Upper lobe of left lung (tissue), 6 donors: Measurements from ENCODE around the gene KRI1. TPM values are rescaled to one million over a fixed set of nuclear protein-coding genes. Genes with fewer than 3 reads are reported as not detected.

ENCODE experiments used
- ATAC-seq, 2 donors: fragments of 200-7000 bp; cut with Tn5 transposase; one replicate each; pipeline ENCODE4 v1.9.1; 2022; ENCODE audit warnings: mild to moderate bottlenecking in 2 of 2, moderate library complexity in 2 of 2; ENCODE audit not compliant: low FRiP score in 2 of 2
- DNase-seq, 2 donors: peaks; one replicate each; pipeline ENCODE4 v3.0.0-alpha.2; 2019 to 2020
- H3K27ac ChIP-seq, 4 donors: fragments of 200-600 bp; sonication (generic); one replicate each; pipeline ENCODE4 v1.5.1; 2016 to 2019
- H3K27me3 ChIP-seq, 4 donors: fragments of 200-600 bp; sonication (generic); one replicate each; pipeline ENCODE4 v1.5.1; 2017 to 2019
- H3K36me3 ChIP-seq, 4 donors: fragments of 200-600 bp; sonication (generic); one replicate each; pipeline ENCODE4 v1.5.1; 2016 to 2019
- H3K4me1 ChIP-seq, 4 donors: fragments of 200-600 bp; sonication (generic); one replicate each; pipeline ENCODE4 v1.5.1; 2018 to 2019
- H3K4me3 ChIP-seq, 4 donors: fragments of 200-600 bp; sonication (generic); one replicate each; pipeline ENCODE4 v1.5.1; 2017 to 2019; ENCODE audit warnings: mild to moderate bottlenecking in 2 of 4, moderate library complexity in 1 of 4
- H3K9me3 ChIP-seq, 4 donors: fragments of 200-600 bp; sonication (generic); one replicate each; pipeline ENCODE4 v1.5.1; 2018 to 2019
- CTCF ChIP-seq, 6 experiments: fragments of 450-650 bp in 4 of 6; fragments of 200-600 bp in 2 of 6; sonication (generic) in 2 of 6; IDR thresholded peaks; one replicate each; pipeline ENCODE4 v1.5.1; 2016 to 2019; ENCODE audit warnings: antibody characterized with exemption in 6 of 6
- EP300 ChIP-seq, 4 donors: sonication (generic); formaldehyde crosslinking; IDR thresholded peaks; one replicate each; pipeline ENCODE4 v1.5.1; 2017; ENCODE audit warnings: antibody characterized with exemption in 4 of 4, control low read depth in 2 of 4
- POLR2A ChIP-seq, 4 donors: fragments of 450-650 bp; IDR thresholded peaks; one replicate each; pipeline ENCODE4 v1.5.1; 2016 to 2017; ENCODE audit warnings: antibody characterized with exemption in 4 of 4, mild to moderate bottlenecking in 2 of 4
- POLR2AphosphoS5 ChIP-seq, 2 donors: sonication (generic); formaldehyde crosslinking; IDR thresholded peaks; one replicate each; pipeline ENCODE4 v1.5.1; 2017; ENCODE audit warnings: antibody characterized with exemption in 2 of 2
- WGBS, 2 donors: methylation state at CpG; one replicate each; pipeline ENCODE4 v1.1.5; 2017 to 2018; 5-methylcytosine and 5-hydroxymethylcytosine counted together
- total RNA-seq, 6 donors: library from RNA; depleted of rRNA in 4 of 6; stranded (reverse); fragments of >200 nt in 4 of 6; gene quantifications; one replicate each; pipeline versions ENCODE4 v1.1.0 to v1.2.1, GENCODE V29; 2016 to 2021
- donor health status: DM: no; HTN: no; CAD: no; lungs with moderate emphysema.
- donor health status: DM: no; HTN: yes; CAD: no; lungs with severe emphysema.

The KRI1 gene
- total RNA-seq, 6 donors from 2014 or later, result 13.1 to 74.4 (median 24.5) TPM

- 9 to 24% methylated on average over 28 to 46 of the region's 107 CpGs for WGBS, 2 donors
- peaks cover 17 to 44% (median 24%) of the 10 kb centered on the region in 4 donors for H3K4me1 ChIP-seq
- DNase-seq (peak in 1 of 2 donors; percentile 84), ATAC-seq (no peak)
- H3K9me3 ChIP-seq, result no peaks in the 10 kb centered on the region
- H3K36me3 ChIP-seq, result no peaks in the 10 kb centered on the region
- peaks cover 3 to 49% (median 29%) of the 10 kb centered on the region in 4 donors for H3K27me3 ChIP-seq
- peak overlapping the region in 1 of 4 donors; percentile 1 for H3K4me3 ChIP-seq
- no peak overlapping the region for H3K27ac ChIP-seq
- TF ChIP-seq CTCF (IDR thresholded peaks at IDR 0.05), result peak in 1 of 6 experiments; percentile 35
- TF ChIP-seq POLR2A (IDR thresholded peaks at IDR 0.05), result no peak
Measured at GRCh38 chr19:10514211-10515145, 51.3 kb downstream of the KRI1 start.

GRCh38 chr19:10513223-10513622 is 52.6 kb downstream of the KRI1 start:
- H3K9me3 ChIP-seq, result no peaks in the 10 kb centered on the region
- 79 to 85% methylated on average over 7 of the region's 7 CpGs for WGBS, 2 donors
- peaks cover 14 to 35% (median 19%) of the 10 kb centered on the region in 4 donors for H3K4me1 ChIP-seq
- TF ChIP-seq POLR2A (IDR thresholded peaks at IDR 0.05) (no peak), POLR2AphosphoS5 (IDR thresholded peaks at IDR 0.05) (no peak), CTCF (IDR thresholded peaks at IDR 0.05) (no peak), EP300 (IDR thresholded peaks at IDR 0.05) (no peak)
- H3K27ac ChIP-seq, result no peak overlapping the region
- DNase-seq, result no peak
- no peak for ATAC-seq
- peaks cover 3 to 40% (median 24%) of the 10 kb centered on the region in 4 donors for H3K27me3 ChIP-seq
- H3K36me3 ChIP-seq, result no peaks in the 10 kb centered on the region
- no peak overlapping the region for H3K4me3 ChIP-seq

- Histone ChIP-seq H3K9me3 (no peaks in the 10 kb centered on the region), H3K27me3 (peaks cover 0 to 25% (median 14%) of the 10 kb centered on the region in 4 donors), H3K36me3 (no peaks in the 10 kb centered on the region), H3K4me3 (no peak overlapping the region), H3K4me1 (peaks cover 4 to 21% (median 5%) of the 10 kb centered on the region in 4 donors), H3K27ac (no peak overlapping the region)
- 3 to 9% methylated on average over 7 to 12 of the region's 15 CpGs for WGBS, 2 donors
- TF ChIP-seq EP300 (IDR thresholded peaks at IDR 0.05) (no peak), POLR2AphosphoS5 (IDR thresholded peaks at IDR 0.05) (no peak), POLR2A (IDR thresholded peaks at IDR 0.05) (no peak), CTCF (IDR thresholded peaks at IDR 0.05) (peak; percentile 49 to 69 (median 55))
- ATAC-seq, result peak in 1 of 2 donors; percentile 40
- peak in 1 of 2 donors; percentile 62 for DNase-seq
Measured at GRCh38 chr19:10510301-10510802, 55.5 kb downstream of the KRI1 start.

DNA sequence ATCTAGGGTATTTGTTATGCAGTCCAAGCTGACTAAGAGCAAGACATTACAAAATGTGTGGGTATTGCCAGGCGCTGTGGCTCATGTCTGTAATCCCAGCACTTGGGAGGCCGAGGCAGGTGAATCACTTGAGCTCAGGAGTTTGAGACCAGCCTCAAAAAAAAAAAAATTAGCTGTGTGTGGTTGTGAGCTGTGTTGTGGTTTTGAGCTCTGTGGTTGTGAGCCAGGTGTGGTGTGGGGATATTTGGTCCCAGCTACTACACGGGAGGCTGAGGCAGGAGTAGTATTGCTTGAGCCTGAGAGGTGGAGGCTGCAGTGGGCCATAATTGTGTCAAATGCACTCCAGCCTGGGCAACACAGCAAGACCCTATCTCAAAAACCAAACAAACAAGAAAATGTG is 57.1 kb downstream of the KRI1 start:
- no peak for ATAC-seq
- Histone ChIP-seq H3K9me3 (no peaks in the 10 kb centered on the region), H3K36me3 (no peaks in the 10 kb centered on the region), H3K27me3 (peaks cover 0 to 10% (median 1%) of the 10 kb centered on the region in 4 donors), H3K4me3 (no peak overlapping the region), H3K27ac (no peak overlapping the region), H3K4me1 (peaks cover 0 to 9% (median 4%) of the 10 kb centered on the region in 4 donors)
- 77 to 90% methylated on average over 3 of the region's 3 CpGs for WGBS, 2 donors
- no peak for DNase-seq
- TF ChIP-seq POLR2AphosphoS5 (IDR thresholded peaks at IDR 0.05), result no peak
- TF ChIP-seq POLR2A (IDR thresholded peaks at IDR 0.05), result no peak
- no peak for TF ChIP-seq EP300 (IDR thresholded peaks at IDR 0.05)

DNA sequence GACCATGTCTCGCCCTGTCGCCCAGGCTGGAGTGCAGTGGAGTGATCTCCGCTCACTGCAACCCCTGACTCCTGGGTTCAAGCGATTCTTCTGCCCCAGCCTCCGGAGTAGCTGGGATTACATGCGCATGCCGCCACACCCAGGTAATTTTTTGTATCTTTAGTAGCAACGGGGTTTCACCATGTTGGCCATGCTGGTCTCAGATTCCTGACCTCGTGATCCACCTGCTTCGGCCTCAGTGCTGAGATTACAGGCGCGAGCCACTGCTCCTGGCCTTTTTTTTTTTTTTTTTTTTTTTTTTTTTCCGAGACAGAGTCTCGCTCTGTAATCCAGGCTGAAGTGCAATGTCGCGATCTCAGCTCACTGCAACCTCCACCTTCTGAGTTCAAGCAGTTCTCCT is 57.8 kb downstream of the KRI1 start:
- ATAC-seq, result no peak
- TF ChIP-seq CTCF (IDR thresholded peaks at IDR 0.05), result no peak
- TF ChIP-seq EP300 (IDR thresholded peaks at IDR 0.05), result no peak
- TF ChIP-seq POLR2AphosphoS5 (IDR thresholded peaks at IDR 0.05), result no peak
- no peak for TF ChIP-seq POLR2A (IDR thresholded peaks at IDR 0.05)
- no peak overlapping the region for H3K27ac ChIP-seq

More for the DNA sequence above, 57.8 kb downstream of the KRI1 start:
- no peaks in the 10 kb centered on the region for H3K36me3 ChIP-seq
- 90 to 94% methylated on average over 16 of the region's 16 CpGs for WGBS, 2 donors
- peaks cover 0 to 3% (median 0%) of the 10 kb centered on the region in 4 donors for H3K27me3 ChIP-seq
- H3K9me3 ChIP-seq, result no peaks in the 10 kb centered on the region
- H3K4me3 ChIP-seq, result no peak overlapping the region
- H3K4me1 ChIP-seq, result peaks cover 3 to 13% (median 4%) of the 10 kb centered on the region in 4 donors
- DNase-seq, result no peak
